ENCODE data around the gene MRPS6.
A peak's percentile ranks its signal among the peaks of the same experiment; 100 is the strongest.

MRPS6 gene

DNA sequence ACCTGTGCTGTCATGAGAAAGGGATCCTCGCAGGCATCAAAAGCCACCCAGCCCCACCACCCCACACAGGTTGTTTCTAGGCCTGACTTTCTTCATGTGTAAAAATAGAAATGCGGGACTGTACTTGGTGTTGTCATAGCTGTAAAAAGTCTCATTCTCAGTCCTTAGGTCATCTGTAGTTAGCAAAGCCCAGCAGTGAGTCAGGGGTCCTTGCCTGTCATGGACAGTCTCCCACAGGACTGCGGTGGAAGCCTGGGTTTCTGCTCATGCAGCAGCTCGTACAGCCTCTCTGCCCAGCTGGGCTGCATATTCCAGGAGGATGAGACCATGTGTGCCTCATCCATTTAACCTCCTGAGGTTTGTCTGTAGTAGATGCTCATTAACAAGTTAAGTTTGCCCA lies 58.2 kb downstream of the MRPS6 start:
- peaks cover 7% of the 10 kb centered on the region for H3K36me3 ChIP-seq (ENCODE audit: control insufficient read depth, insufficient read depth, low read length)

DNA sequence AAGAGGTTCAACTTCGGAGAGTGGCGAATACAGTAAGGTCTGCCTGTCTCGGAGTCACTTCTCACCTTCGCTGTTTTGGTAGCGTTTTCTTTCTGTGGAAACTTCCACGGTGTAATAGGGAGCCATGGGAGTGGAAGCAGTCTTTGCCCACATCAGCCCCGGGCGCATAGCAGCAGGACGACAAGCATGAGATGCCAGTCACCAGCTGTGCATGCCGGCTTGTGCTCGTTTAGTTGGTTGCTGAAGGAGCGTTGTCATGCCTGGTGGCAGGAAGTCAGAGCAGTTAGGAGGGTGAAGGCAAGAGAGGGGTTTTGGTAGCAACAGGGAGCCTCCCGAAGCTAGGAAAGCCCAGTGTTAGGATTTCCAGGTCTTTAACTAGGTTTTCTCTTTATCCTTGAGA lies 58.8 kb downstream of the MRPS6 start:
- H3K79me1 ChIP-seq (ENCODE audit: low read length) = peaks cover 41% of the 10 kb centered on the region
- H3K4me2 ChIP-seq (ENCODE audit: low read length) = no peak overlapping the region
- no peak overlapping the region for H3K4me3 ChIP-seq (ENCODE audit: low read length)
- H2BK5ac ChIP-seq (ENCODE audit: low read length) = no peak overlapping the region
- H2BK120ac ChIP-seq (ENCODE audit: low read depth, low read length) = no peak overlapping the region
- peak; percentile 18 for DNase-seq
- H3K9ac ChIP-seq (ENCODE audit: low read length) = no peak overlapping the region
- H3K27ac ChIP-seq (ENCODE audit: low read depth, low read length) = peak overlapping the region; percentile 22
- H3K18ac ChIP-seq (ENCODE audit: low read length) = no peak overlapping the region
- no peak overlapping the region for H2BK15ac ChIP-seq (replicated peaks; ENCODE audit: low read depth)
- H4K5ac ChIP-seq (ENCODE audit: low read length) = no peak overlapping the region
- no peak overlapping the region for H3K23ac ChIP-seq (ENCODE audit: low read length)
- no peak overlapping the region for H4K8ac ChIP-seq (ENCODE audit: low read depth, low read length)
- no peak overlapping the region for H3K4ac ChIP-seq (ENCODE audit: low read depth, low read length)
- no peak overlapping the region for H2AK5ac ChIP-seq (ENCODE audit: low read length)
- H3K4me1 ChIP-seq (ENCODE audit: control insufficient read depth, low read depth, low read length) = peaks cover 32% of the 10 kb centered on the region
- H3K36me3 ChIP-seq (ENCODE audit: control insufficient read depth, insufficient read depth, low read length) = peaks cover 7% of the 10 kb centered on the region
- H3K56ac ChIP-seq (ENCODE audit: low read length) = peak overlapping the region; percentile 17
- peaks cover 54% of the 10 kb centered on the region for H3K79me2 ChIP-seq (ENCODE audit: control insufficient read depth, insufficient read depth, low read length)
- WGBS (ENCODE audit: extremely low coverage, insufficient coverage, low lambda C conversion rate) = no CpG with 5 or more reads among the region's 13 CpGs
- no peaks in the 10 kb centered on the region for H3K27me3 ChIP-seq (ENCODE audit: insufficient read depth, low read length, poor library complexity)

More for the DNA sequence above, 58.2 kb downstream of the MRPS6 start:
- H3K4me1 ChIP-seq (ENCODE audit: control insufficient read depth, low read depth, low read length) = peaks cover 32% of the 10 kb centered on the region
- H4K8ac ChIP-seq (ENCODE audit: low read depth, low read length) = no peak overlapping the region
- peaks cover 45% of the 10 kb centered on the region for H3K79me1 ChIP-seq (ENCODE audit: low read length)
- H4K5ac ChIP-seq (ENCODE audit: low read length) = no peak overlapping the region
- no peak overlapping the region for H2AK5ac ChIP-seq (ENCODE audit: low read length)
- H2BK15ac ChIP-seq (replicated peaks; ENCODE audit: low read depth) = no peak overlapping the region
- H3K4me2 ChIP-seq (ENCODE audit: low read length) = no peak overlapping the region
- H3K9ac ChIP-seq (ENCODE audit: low read length) = no peak overlapping the region
- H3K18ac ChIP-seq (ENCODE audit: low read length) = no peak overlapping the region
- no peak overlapping the region for H2BK5ac ChIP-seq (ENCODE audit: low read length)
- WGBS (ENCODE audit: extremely low coverage, insufficient coverage, low lambda C conversion rate) = no CpG with 5 or more reads among the region's 4 CpGs
- peak overlapping the region; percentile 2 for H3K4ac ChIP-seq (ENCODE audit: low read depth, low read length)
- H3K4me3 ChIP-seq (ENCODE audit: low read length) = no peak overlapping the region
- H2BK120ac ChIP-seq (ENCODE audit: low read depth, low read length) = no peak overlapping the region
- no peak overlapping the region for H3K27ac ChIP-seq (ENCODE audit: low read depth, low read length)
- peaks cover 54% of the 10 kb centered on the region for H3K79me2 ChIP-seq (ENCODE audit: control insufficient read depth, insufficient read depth, low read length)
- H3K56ac ChIP-seq (ENCODE audit: low read length) = no peak overlapping the region
- H3K27me3 ChIP-seq (ENCODE audit: insufficient read depth, low read length, poor library complexity) = no peaks in the 10 kb centered on the region
- DNase-seq = no peak
- no peak overlapping the region for H3K23ac ChIP-seq (ENCODE audit: low read length)

DNA sequence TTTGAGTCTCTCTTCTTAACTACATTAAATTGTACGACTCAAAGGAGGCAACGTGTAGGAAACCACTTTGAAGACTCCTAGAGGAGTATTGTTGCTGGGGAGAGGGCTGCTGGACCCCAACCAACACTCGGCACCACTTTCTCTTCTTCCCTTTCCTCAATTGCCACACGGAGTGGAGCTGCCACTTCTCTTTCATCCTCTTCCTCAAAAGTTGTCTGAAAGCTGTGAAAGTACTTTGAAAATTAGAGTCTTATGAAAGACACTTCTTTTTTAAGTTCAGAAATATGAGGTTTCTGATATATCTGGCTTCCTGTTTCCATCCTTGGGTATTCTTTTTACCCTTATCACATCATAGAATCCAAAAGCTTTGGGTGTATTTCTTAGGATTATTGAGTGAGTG lies 59.5 kb downstream of the MRPS6 start:
- Histone ChIP-seq H3K27ac (ENCODE audit: low read depth, low read length) (no peak overlapping the region), H4K8ac (ENCODE audit: low read depth, low read length) (no peak overlapping the region), H3K4me3 (ENCODE audit: low read length) (no peak overlapping the region), H3K79me2 (ENCODE audit: control insufficient read depth, insufficient read depth, low read length) (peaks cover 55% of the 10 kb centered on the region), H2AK5ac (ENCODE audit: low read length) (no peak overlapping the region), H2BK120ac (ENCODE audit: low read depth, low read length) (no peak overlapping the region), H3K27me3 (ENCODE audit: insufficient read depth, low read length, poor library complexity) (no peaks in the 10 kb centered on the region), H3K36me3 (ENCODE audit: control insufficient read depth, insufficient read depth, low read length) (peaks cover 7% of the 10 kb centered on the region), H3K23ac (ENCODE audit: low read length) (no peak overlapping the region), H3K9ac (ENCODE audit: low read length) (no peak overlapping the region), H3K79me1 (ENCODE audit: low read length) (peaks cover 38% of the 10 kb centered on the region), H4K5ac (ENCODE audit: low read length) (no peak overlapping the region), H3K4ac (ENCODE audit: low read depth, low read length) (no peak overlapping the region), H3K18ac (ENCODE audit: low read length) (no peak overlapping the region), H3K56ac (ENCODE audit: low read length) (no peak overlapping the region), H3K4me2 (ENCODE audit: low read length) (no peak overlapping the region), H2BK15ac (replicated peaks; ENCODE audit: low read depth) (no peak overlapping the region), H3K4me1 (ENCODE audit: control insufficient read depth, low read depth, low read length) (peaks cover 30% of the 10 kb centered on the region), H2BK5ac (ENCODE audit: low read length) (no peak overlapping the region)
- no peak for DNase-seq
- WGBS (ENCODE audit: extremely low coverage, insufficient coverage, low lambda C conversion rate) = no CpG with 5 or more reads among the region's 4 CpGs

DNA sequence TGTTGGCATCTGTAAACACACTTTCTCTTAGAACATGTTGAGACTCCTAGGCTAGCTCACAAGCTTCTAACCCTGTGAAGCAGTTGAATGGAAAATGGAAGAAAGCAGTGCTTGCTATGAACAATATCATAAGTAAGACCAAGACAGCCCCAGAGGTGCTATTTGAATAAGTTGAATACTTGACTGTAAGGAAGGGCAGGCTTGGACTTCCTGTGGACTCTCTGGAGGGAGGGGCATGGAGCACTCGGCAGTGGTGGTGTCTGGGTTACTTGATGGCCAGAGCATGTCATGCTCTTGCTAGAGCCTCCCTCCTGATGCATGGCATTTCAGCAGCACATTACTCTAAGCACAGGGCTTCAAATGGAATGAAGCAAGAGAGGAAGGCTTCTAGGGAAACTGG lies 60.0 kb downstream of the MRPS6 start:
- Histone ChIP-seq H3K27ac (ENCODE audit: low read depth, low read length) (no peak overlapping the region), H3K4me1 (ENCODE audit: control insufficient read depth, low read depth, low read length) (peaks cover 26% of the 10 kb centered on the region), H3K9ac (ENCODE audit: low read length) (no peak overlapping the region), H3K4ac (ENCODE audit: low read depth, low read length) (no peak overlapping the region), H3K79me2 (ENCODE audit: control insufficient read depth, insufficient read depth, low read length) (peaks cover 54% of the 10 kb centered on the region), H3K18ac (ENCODE audit: low read length) (no peak overlapping the region), H2BK15ac (replicated peaks; ENCODE audit: low read depth) (no peak overlapping the region), H3K36me3 (ENCODE audit: control insufficient read depth, insufficient read depth, low read length) (peaks cover 7% of the 10 kb centered on the region), H4K5ac (ENCODE audit: low read length) (no peak overlapping the region), H3K4me3 (ENCODE audit: low read length) (no peak overlapping the region), H3K23ac (ENCODE audit: low read length) (no peak overlapping the region), H3K4me2 (ENCODE audit: low read length) (no peak overlapping the region), H3K79me1 (ENCODE audit: low read length) (peaks cover 38% of the 10 kb centered on the region), H2BK120ac (ENCODE audit: low read depth, low read length) (no peak overlapping the region), H4K8ac (ENCODE audit: low read depth, low read length) (no peak overlapping the region), H3K56ac (ENCODE audit: low read length) (no peak overlapping the region), H2AK5ac (ENCODE audit: low read length) (no peak overlapping the region), H2BK5ac (ENCODE audit: low read length) (no peak overlapping the region), H3K27me3 (ENCODE audit: insufficient read depth, low read length, poor library complexity) (no peaks in the 10 kb centered on the region)
- DNase-seq = peak; percentile 16
- WGBS (ENCODE audit: extremely low coverage, insufficient coverage, low lambda C conversion rate) = no CpG with 5 or more reads among the region's 1 CpG

DNA sequence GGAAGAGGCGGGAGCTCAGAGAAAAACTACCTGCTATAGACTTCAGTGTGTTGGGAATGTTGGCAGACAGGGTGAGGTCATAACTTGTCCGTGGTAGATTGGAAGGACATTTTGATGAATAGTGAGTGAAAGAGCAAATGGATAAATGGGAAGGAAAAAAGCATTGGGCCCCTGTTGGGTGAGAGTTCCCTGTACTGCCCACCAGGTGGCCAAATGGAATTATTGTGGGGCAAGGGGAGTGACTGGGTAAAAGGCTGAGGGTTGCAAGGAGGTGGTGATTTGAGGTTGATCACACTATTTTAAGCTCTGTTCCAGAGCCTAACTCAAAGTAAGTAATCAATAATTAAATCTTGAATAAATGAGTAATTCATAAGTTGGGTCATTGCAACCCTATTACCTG lies 60.4 kb downstream of the MRPS6 start:
- Histone ChIP-seq H3K4me1 (ENCODE audit: control insufficient read depth, low read depth, low read length) (peaks cover 26% of the 10 kb centered on the region), H2BK15ac (replicated peaks; ENCODE audit: low read depth) (no peak overlapping the region), H3K9ac (ENCODE audit: low read length) (no peak overlapping the region), H3K79me2 (ENCODE audit: control insufficient read depth, insufficient read depth, low read length) (peaks cover 53% of the 10 kb centered on the region), H3K4ac (ENCODE audit: low read depth, low read length) (no peak overlapping the region), H3K79me1 (ENCODE audit: low read length) (peaks cover 37% of the 10 kb centered on the region), H4K8ac (ENCODE audit: low read depth, low read length) (no peak overlapping the region), H2BK120ac (ENCODE audit: low read depth, low read length) (no peak overlapping the region), H3K56ac (ENCODE audit: low read length) (no peak overlapping the region), H4K5ac (ENCODE audit: low read length) (no peak overlapping the region), H2BK5ac (ENCODE audit: low read length) (no peak overlapping the region), H3K4me3 (ENCODE audit: low read length) (no peak overlapping the region), H3K27me3 (ENCODE audit: insufficient read depth, low read length, poor library complexity) (no peaks in the 10 kb centered on the region), H2AK5ac (ENCODE audit: low read length) (no peak overlapping the region), H3K27ac (ENCODE audit: low read depth, low read length) (no peak overlapping the region), H3K23ac (ENCODE audit: low read length) (no peak overlapping the region), H3K36me3 (ENCODE audit: control insufficient read depth, insufficient read depth, low read length) (peaks cover 7% of the 10 kb centered on the region), H3K18ac (ENCODE audit: low read length) (no peak overlapping the region), H3K4me2 (ENCODE audit: low read length) (no peak overlapping the region)
- peak; percentile 44 for DNase-seq
- WGBS (ENCODE audit: extremely low coverage, insufficient coverage, low lambda C conversion rate) = no CpG with 5 or more reads among the region's 2 CpGs

DNA sequence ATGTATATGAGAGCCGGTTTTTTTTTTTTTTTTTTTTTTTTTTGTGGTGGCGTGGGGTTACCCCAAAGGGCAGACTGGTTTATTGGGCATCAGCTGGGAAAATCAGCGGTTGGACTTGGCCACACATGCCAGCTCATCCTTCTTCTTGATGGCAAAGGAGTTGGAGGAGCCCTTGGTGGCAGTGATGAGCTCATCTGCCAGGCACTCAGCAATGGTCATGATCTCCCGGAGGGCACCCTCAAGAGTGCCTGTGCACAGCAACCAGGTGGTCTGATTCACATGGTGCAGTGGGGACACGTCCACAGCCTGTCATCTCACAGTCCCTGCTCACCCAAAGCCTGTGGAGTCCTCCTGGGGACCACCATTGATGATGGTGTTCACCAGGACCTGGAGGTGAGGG lies 62.0 kb downstream of the MRPS6 start:
- Histone ChIP-seq H3K18ac (ENCODE audit: low read length) (no peak overlapping the region), H3K27me3 (ENCODE audit: insufficient read depth, low read length, poor library complexity) (no peaks in the 10 kb centered on the region), H3K79me2 (ENCODE audit: control insufficient read depth, insufficient read depth, low read length) (peaks cover 49% of the 10 kb centered on the region), H3K36me3 (ENCODE audit: control insufficient read depth, insufficient read depth, low read length) (peaks cover 7% of the 10 kb centered on the region), H2BK5ac (ENCODE audit: low read length) (no peak overlapping the region), H3K4me1 (ENCODE audit: control insufficient read depth, low read depth, low read length) (peaks cover 15% of the 10 kb centered on the region), H3K56ac (ENCODE audit: low read length) (no peak overlapping the region), H4K8ac (ENCODE audit: low read depth, low read length) (no peak overlapping the region), H3K4ac (ENCODE audit: low read depth, low read length) (no peak overlapping the region), H4K5ac (ENCODE audit: low read length) (no peak overlapping the region), H3K23ac (ENCODE audit: low read length) (no peak overlapping the region), H2BK15ac (replicated peaks; ENCODE audit: low read depth) (no peak overlapping the region), H3K4me2 (ENCODE audit: low read length) (no peak overlapping the region), H3K4me3 (ENCODE audit: low read length) (no peak overlapping the region), H3K27ac (ENCODE audit: low read depth, low read length) (no peak overlapping the region), H2AK5ac (ENCODE audit: low read length) (no peak overlapping the region), H3K79me1 (ENCODE audit: low read length) (peaks cover 34% of the 10 kb centered on the region), H2BK120ac (ENCODE audit: low read depth, low read length) (no peak overlapping the region), H3K9ac (ENCODE audit: low read length) (no peak overlapping the region)
- DNase-seq = no peak
- WGBS (ENCODE audit: extremely low coverage, insufficient coverage, low lambda C conversion rate) = no CpG with 5 or more reads among the region's 5 CpGs
